Activated T-cell treated with anti-CD3 and anti-CD28 coated beads for 24 hours (primary cell): Measurements from ENCODE around the gene SORBS2.
"Not testable (repeated sequence)": the region's sequence is repeated elsewhere in the genome, so short reads cannot be mapped to it uniquely, and the experiment has no call there.

Source experiments
- DNase-seq: peaks from one replicate; pipeline ENCODE4 v3.0.0-alpha.2; 2020; ENCODE audit warnings: low read depth

Gene SORBS2

GRCh38 chr4:185736882-185737281 is 75.1 kb downstream of the SORBS2 start:
- DNase-seq: no peak

- no peak for DNase-seq
These were observed 76.1 kb downstream of the SORBS2 start for GRCh38 chr4:185735866-185736400.

GRCh38 chr4:185734930-185735329 is 77.1 kb downstream of the SORBS2 start:
- DNase-seq: no peak

- no peak for DNase-seq
These were observed 77.8 kb downstream of the SORBS2 start for GRCh38 chr4:185734214-185734613.

GRCh38 chr4:185730849-185731608 is 81.0 kb downstream of the SORBS2 start:
- no peak for DNase-seq

- no peak for DNase-seq
These were observed 81.6 kb downstream of the SORBS2 start for GRCh38 chr4:185730387-185730786.

- DNase-seq: no peak
These were observed 82.6 kb downstream of the SORBS2 start for GRCh38 chr4:185729391-185729804.

GRCh38 chr4:185728893-185729292 is 83.1 kb downstream of the SORBS2 start:
- DNase-seq: no peak

- DNase-seq: no peak
These were observed 85.1 kb downstream of the SORBS2 start for GRCh38 chr4:185726931-185727330.

GRCh38 chr4:185723631-185724260 is 88.2 kb downstream of the SORBS2 start:
- DNase-seq: no peak

GRCh38 chr4:185722029-185722316 is 90.0 kb downstream of the SORBS2 start:
- no peak for DNase-seq

- no peak for DNase-seq
These were observed 90.6 kb downstream of the SORBS2 start for GRCh38 chr4:185721190-185722028.

- DNase-seq: no peak
These were observed 92.5 kb downstream of the SORBS2 start for GRCh38 chr4:185719500-185719858.

GRCh38 chr4:185718578-185719499 is 93.2 kb downstream of the SORBS2 start:
- DNase-seq: no peak

GRCh38 chr4:185717377-185717741 is 94.6 kb downstream of the SORBS2 start:
- DNase-seq: no peak

- no peak for DNase-seq
These were observed 95.2 kb downstream of the SORBS2 start for GRCh38 chr4:185716577-185717376.

GRCh38 chr4:185716141-185716551 is 95.8 kb downstream of the SORBS2 start:
- DNase-seq: no peak

- DNase-seq: not testable (repeated sequence)
These were observed 97.5 kb downstream of the SORBS2 start for GRCh38 chr4:185714524-185714923.

GRCh38 chr4:185713731-185714130 is 98.3 kb downstream of the SORBS2 start:
- DNase-seq: no peak

GRCh38 chr4:185713272-185713671 is 98.7 kb downstream of the SORBS2 start:
- no peak for DNase-seq
